CD14-positive monocyte (primary cell): Measurements from ENCODE around the gene SETD3. TPM values are rescaled to one million over a fixed set of nuclear protein-coding genes. Genes with fewer than 3 reads are reported as not detected.

Source experiments
- DNase-seq, 3 donors: peaks; one replicate each; pipeline ENCODE4 v3.0.0-alpha.2; 2011 to 2022
- H2AFZ ChIP-seq: 2 replicates; pipeline ENCODE4 v1.6.0; 2012; ENCODE audit warnings: mild to moderate bottlenecking, low read depth, low read length, inconsistent platforms; ENCODE audit not compliant: insufficient read depth, poor library complexity, severe bottlenecking
- H3K27ac ChIP-seq, 2 donors: 1 replicate in 1 of 2; 2 replicates in 1 of 2; pipeline ENCODE4 v1.5.1; 2012 to 2013; ENCODE audit warnings: low read length in 2 of 2, control low read depth in 1 of 2, inconsistent platforms in 1 of 2, low read depth in 1 of 2, mild to moderate bottlenecking in 1 of 2
- H3K27me3 ChIP-seq, 2 donors: one replicate each; pipeline versions ENCODE4 v1.6.0 to v1.6.1; 2011 to 2013; ENCODE audit warnings: low read length in 2 of 2; ENCODE audit not compliant: control insufficient read depth in 2 of 2, insufficient read depth in 2 of 2
- H3K36me3 ChIP-seq, 2 donors: replicated peaks in 1 of 2; 1 replicate in 1 of 2; 2 replicates in 1 of 2; pipeline versions ENCODE4 v1.5.1 to v1.6.1; 2012 to 2013; ENCODE audit warnings: low read length in 2 of 2, control low read depth in 1 of 2, inconsistent platforms in 1 of 2, mild to moderate bottlenecking in 1 of 2; ENCODE audit not compliant: insufficient read depth in 2 of 2, control insufficient read depth in 1 of 2
- H3K4me1 ChIP-seq, 2 donors: 1 replicate in 1 of 2; 2 replicates in 1 of 2; pipeline versions ENCODE4 v1.5.1 to v1.6.1; 2012 to 2013; ENCODE audit warnings: low read length in 2 of 2, control low read depth in 1 of 2, inconsistent platforms in 1 of 2, mild to moderate bottlenecking in 1 of 2, moderate library complexity in 1 of 2; ENCODE audit not compliant: insufficient read depth in 2 of 2, control insufficient read depth in 1 of 2
- H3K4me2 ChIP-seq: replicated peaks from 2 replicates; pipeline ENCODE3; 2012; ENCODE audit warnings: low read length, moderate library complexity, mild to moderate bottlenecking; ENCODE audit not compliant: poor library complexity, severe bottlenecking; ENCODE audit errors: extremely low read depth
- H3K4me3 ChIP-seq, 3 experiments: fragments of 200-600 bp in 1 of 3; sonication (generic) in 1 of 3; replicated peaks in 1 of 3; 1 replicate in 2 of 3; 2 replicates in 1 of 3; pipeline ENCODE4 v1.5.1; 2011 to 2013; ENCODE audit warnings: low read length in 3 of 3, mild to moderate bottlenecking in 3 of 3, control low read depth in 2 of 3, low read depth in 2 of 3, inconsistent platforms in 1 of 3, moderate library complexity in 1 of 3
- H3K79me2 ChIP-seq: 2 replicates; pipeline ENCODE4 v1.6.0; 2012; ENCODE audit warnings: mild to moderate bottlenecking, control low read depth, inconsistent platforms, low read length, moderate library complexity; ENCODE audit not compliant: insufficient read depth
- H3K9ac ChIP-seq: 2 replicates; pipeline ENCODE4 v1.6.0; 2017; ENCODE audit warnings: low read length, mild to moderate bottlenecking; ENCODE audit not compliant: insufficient read depth, poor library complexity, severe bottlenecking
- H3K9me3 ChIP-seq, 2 donors: replicated peaks in 1 of 2; 1 replicate in 1 of 2; 2 replicates in 1 of 2; pipeline versions ENCODE4 v1.5.1 to v1.6.1; 2012 to 2013; ENCODE audit warnings: low read length in 2 of 2, control low read depth in 1 of 2; ENCODE audit not compliant: control insufficient read depth in 1 of 2, insufficient read depth in 1 of 2
- H4K20me1 ChIP-seq: 2 replicates; pipeline ENCODE4 v1.6.0; 2012; ENCODE audit warnings: mild to moderate bottlenecking, low read length, control low read depth, moderate library complexity; ENCODE audit not compliant: insufficient read depth
- H3K27ac Mint-ChIP-seq, 7 donors: one replicate each; pipeline ENCODE4 v1.8.0; 2020; ENCODE audit warnings: mild to moderate bottlenecking in 7 of 7, mixed read lengths in 7 of 7, moderate library complexity in 6 of 7, inconsistent platforms in 2 of 7
- H3K27me3 Mint-ChIP-seq, 3 donors: one replicate each; pipeline ENCODE4 v1.8.0; 2021 to 2022; ENCODE audit warnings: low read depth in 3 of 3, mild to moderate bottlenecking in 3 of 3, mixed read lengths in 3 of 3, moderate library complexity in 3 of 3, inconsistent platforms in 1 of 3
- H3K36me3 Mint-ChIP-seq, 2 donors: one replicate each; pipeline ENCODE4 v1.8.0; 2020; ENCODE audit warnings: mixed read lengths in 2 of 2, inconsistent platforms in 1 of 2, mild to moderate bottlenecking in 1 of 2
- H3K4me1 Mint-ChIP-seq: one replicate; pipeline ENCODE4 v1.8.0; 2020; ENCODE audit warnings: mild to moderate bottlenecking, mixed read lengths
- H3K4me3 Mint-ChIP-seq, 2 donors: one replicate each; pipeline ENCODE4 v1.8.0; 2020; ENCODE audit warnings: mild to moderate bottlenecking in 2 of 2, mixed read lengths in 2 of 2, moderate library complexity in 1 of 2
- H3K9me3 Mint-ChIP-seq, 7 donors: one replicate each; pipeline ENCODE4 v1.8.0; 2020 to 2022; ENCODE audit warnings: mixed read lengths in 7 of 7, mild to moderate bottlenecking in 6 of 7, moderate library complexity in 6 of 7, inconsistent platforms in 2 of 7
- CTCF ChIP-seq: fragments of 200-600 bp; IDR thresholded peaks from one replicate; pipeline ENCODE4 v1.8.0; 2022; ENCODE audit warnings: antibody characterized with exemption, mild to moderate bottlenecking
- WGBS: methylation state at CpG from one replicate; pipeline ENCODE4 v1.1.5; 2013; ENCODE audit warnings: missing lambda C conversion rate; ENCODE audit not compliant: insufficient coverage; 5-methylcytosine and 5-hydroxymethylcytosine counted together
- intact Hi-C, 2 donors: fragments of 100-400 bp; cut with micrococcal nuclease; formaldehyde crosslinking; loops; one replicate each; pipeline versions ENCODE4 v1.15.0 to v1.15.1; 2023
- polyA plus RNA-seq, 3 donors: library from polyadenylated mRNA; depleted of rRNA in 1 of 3; unstranded in 2 of 3; stranded (reverse) in 1 of 3; fragments of 300-500 nt in 2 of 3; fragments of >200 nt in 1 of 3; fragmentation: Illumina TruSeq in 2 of 3; gene quantifications; 1 replicate in 2 of 3; 2 replicates in 1 of 3; pipeline ENCODE4 v1.2.3, GENCODE V29; 2012 to 2021

SETD3 gene
- polyA plus RNA-seq, 3 donors, result 22.9 to 39.5 (median 38.7) TPM

GRCh38 chr14:99441918-99442317 lies 38.7 kb downstream of the SETD3 start:
- Mint-ChIP-seq H3K4me3 (no peak overlapping the region), H3K27ac (peak overlapping the region in 2 of 7 donors; percentile 31 to 58), H3K4me1 (no peaks in the 10 kb centered on the region), H3K9me3 (peaks cover 0 to 4% (median 0%) of the 10 kb centered on the region in 7 donors), H3K36me3 (peaks cover 72 to 90% of the 10 kb centered on the region in 2 donors), H3K27me3 (no peaks in the 10 kb centered on the region)
- peaks cover 3% of the 10 kb centered on the region for H3K79me2 ChIP-seq
- no peak overlapping the region for H3K4me3 ChIP-seq
- H3K9ac ChIP-seq, result no peak overlapping the region
- no peak overlapping the region for H2AFZ ChIP-seq
- DNase-seq, result no peak
- TF ChIP-seq CTCF, result no peak
- H3K27ac ChIP-seq, result no peak overlapping the region
- no CpG with 5 or more reads among the region's 7 CpGs for WGBS
- peaks cover 61 to 97% of the 10 kb centered on the region in 2 donors for H3K36me3 ChIP-seq
- no peak overlapping the region for H3K4me2 ChIP-seq
- no peaks in the 10 kb centered on the region for H3K9me3 ChIP-seq
- no peaks in the 10 kb centered on the region for H3K27me3 ChIP-seq
- intact Hi-C loops, result no loop called here
- H4K20me1 ChIP-seq, result peaks cover 18% of the 10 kb centered on the region
- no peaks in the 10 kb centered on the region for H3K4me1 ChIP-seq

GRCh38 chr14:99441157-99441870 lies 39.3 kb downstream of the SETD3 start:
- H3K36me3 ChIP-seq, result peaks cover 61 to 97% of the 10 kb centered on the region in 2 donors
- H3K27ac ChIP-seq, result no peak overlapping the region
- no peaks in the 10 kb centered on the region for H3K4me1 ChIP-seq
- 95% methylated on average over 9 of the region's 11 CpGs for WGBS
- H3K27me3 ChIP-seq, result no peaks in the 10 kb centered on the region
- H2AFZ ChIP-seq, result no peak overlapping the region
- no peak for DNase-seq
- intact Hi-C loops, result no loop called here
- Mint-ChIP-seq H3K4me1 (no peaks in the 10 kb centered on the region), H3K27ac (peak overlapping the region in 2 of 7 donors; percentile 31 to 44), H3K9me3 (peaks cover 0 to 4% (median 0%) of the 10 kb centered on the region in 7 donors), H3K4me3 (no peak overlapping the region), H3K27me3 (no peaks in the 10 kb centered on the region), H3K36me3 (peaks cover 71 to 88% of the 10 kb centered on the region in 2 donors)
- H3K9ac ChIP-seq, result no peak overlapping the region
- peaks cover 18% of the 10 kb centered on the region for H4K20me1 ChIP-seq
- H3K4me3 ChIP-seq, result no peak overlapping the region
- no peaks in the 10 kb centered on the region for H3K9me3 ChIP-seq
- H3K79me2 ChIP-seq, result peaks cover 2% of the 10 kb centered on the region
- no peak for TF ChIP-seq CTCF
- no peak overlapping the region for H3K4me2 ChIP-seq
